ENCODE measurements around the gene PPP2R2C. TPM values are rescaled to one million over a fixed set of nuclear protein-coding genes. Genes with fewer than 3 reads are reported as not detected.

PPP2R2C gene
- total and polyA plus RNA-seq, 7 experiments from 2014 or later = not detected

DNA sequence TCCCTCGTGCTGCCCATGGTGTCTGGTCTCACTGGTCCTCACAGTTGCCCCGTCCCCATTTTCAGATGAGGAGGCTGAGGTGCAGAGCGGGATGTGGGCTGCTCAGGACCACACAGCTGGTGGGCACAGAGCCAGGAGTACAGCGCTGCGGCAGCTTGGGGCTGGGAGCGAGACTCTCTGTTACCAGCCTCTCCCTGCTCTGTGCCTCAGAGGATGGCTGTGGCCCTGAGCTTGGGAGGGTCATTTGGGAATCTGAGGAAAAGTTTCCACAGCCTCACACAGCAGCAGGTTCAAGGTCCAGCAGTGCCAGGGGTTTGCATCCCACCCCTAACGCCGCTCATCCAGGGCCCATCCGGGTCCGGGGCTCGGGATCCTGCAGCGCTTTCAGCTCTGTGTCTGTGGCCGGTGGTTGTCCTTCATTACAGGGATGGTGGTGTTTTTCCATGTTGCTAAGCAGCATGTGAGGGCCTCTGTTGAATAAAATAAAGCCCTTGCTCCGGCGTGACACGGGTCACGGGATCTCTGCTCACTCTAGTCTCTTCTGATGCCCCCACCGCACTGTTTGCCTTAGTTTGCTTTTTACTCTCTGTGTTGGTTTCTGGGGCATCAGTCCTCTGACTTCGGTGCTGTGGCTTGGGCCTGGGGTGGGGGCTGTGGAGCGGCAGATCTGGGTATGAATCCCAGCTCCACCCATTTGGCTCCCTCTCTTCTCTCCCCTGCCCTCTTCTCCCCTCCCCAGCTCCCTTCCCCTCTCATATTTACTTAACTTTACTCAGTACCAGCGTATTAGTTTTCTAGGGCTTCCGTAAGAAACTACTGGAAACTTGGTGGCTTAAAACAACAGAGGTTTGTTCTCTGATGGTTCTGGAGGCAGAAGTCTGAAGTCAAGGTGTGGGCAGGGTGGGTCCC is 196.3 kb downstream of the PPP2R2C start:
- no peak overlapping the region for H3K27ac Mint-ChIP-seq
- POLR2A ChIA-PET = no interaction called here
- H3K4me1 ChIP-seq (ENCODE audit: control insufficient read depth in 2 of 2, insufficient read depth in 2 of 2, low read length in 2 of 2) = peaks cover 0 to 5% of the 10 kb centered on the region in 2 donors
- DNase-seq (no peak), ATAC-seq (no peak)
- H3K4me3 ChIP-seq (ENCODE audit: low read length) = no peak overlapping the region
- peaks cover 0 to 4% (median 0%) of the 10 kb centered on the region in 5 donors for H3K36me3 Mint-ChIP-seq
- intact Hi-C loops (cut with micrococcal nuclease) = no loop called here
- CTCF ChIA-PET = no interaction called here
- no peaks in the 10 kb centered on the region for H3K27me3 ChIP-seq (ENCODE audit: control insufficient read depth in 2 of 2, insufficient read depth in 2 of 2, low read length in 2 of 2)
- no peaks in the 10 kb centered on the region for H3K36me3 ChIP-seq (ENCODE audit: control insufficient read depth in 2 of 3, insufficient read depth in 3 of 3, low read length in 3 of 3)
- no peak overlapping the region for H3K27ac ChIP-seq (ENCODE audit: low read depth, low read length)
- no peak overlapping the region for H3K4me3 Mint-ChIP-seq
- no peaks in the 10 kb centered on the region for H3K9me3 ChIP-seq (ENCODE audit: control insufficient read depth in 2 of 3, low read length in 3 of 3)
- no peaks in the 10 kb centered on the region for H3K9me3 Mint-ChIP-seq
- peaks cover 0 to 15% (median 0%) of the 10 kb centered on the region in 5 donors for H3K27me3 Mint-ChIP-seq
- peaks cover 5 to 22% (median 10%) of the 10 kb centered on the region in 7 donors for H3K4me1 Mint-ChIP-seq

GRCh38 chr4:6275351-6275750 is 197.1 kb downstream of the PPP2R2C start:
- ChIA-PET POLR2A (no interaction called here), CTCF (no interaction called here)
- H3K27ac Mint-ChIP-seq = no peak overlapping the region
- peaks cover 5 to 7% of the 10 kb centered on the region in 2 donors for H3K4me1 ChIP-seq (ENCODE audit: control insufficient read depth in 2 of 2, insufficient read depth in 2 of 2, low read length in 2 of 2)
- no peaks in the 10 kb centered on the region for H3K9me3 Mint-ChIP-seq
- H3K4me1 Mint-ChIP-seq = peaks cover 11 to 22% (median 16%) of the 10 kb centered on the region in 7 donors
- H3K27me3 Mint-ChIP-seq = peaks cover 0 to 20% (median 0%) of the 10 kb centered on the region in 5 donors
- no peak overlapping the region for H3K4me3 ChIP-seq (ENCODE audit: low read length)
- intact Hi-C loops (cut with micrococcal nuclease) = no loop called here
- no peaks in the 10 kb centered on the region for H3K9me3 ChIP-seq (ENCODE audit: control insufficient read depth in 2 of 3, low read length in 3 of 3)
- peaks cover 0 to 4% (median 0%) of the 10 kb centered on the region in 5 donors for H3K36me3 Mint-ChIP-seq
- no peaks in the 10 kb centered on the region for H3K36me3 ChIP-seq (ENCODE audit: control insufficient read depth in 2 of 3, insufficient read depth in 3 of 3, low read length in 3 of 3)
- H3K4me3 Mint-ChIP-seq = no peak overlapping the region
- DNase-seq (no peak), ATAC-seq (no peak)
- H3K27me3 ChIP-seq (ENCODE audit: control insufficient read depth in 2 of 2, insufficient read depth in 2 of 2, low read length in 2 of 2) = no peaks in the 10 kb centered on the region
- no peak overlapping the region for H3K27ac ChIP-seq (ENCODE audit: low read depth, low read length)

DNA sequence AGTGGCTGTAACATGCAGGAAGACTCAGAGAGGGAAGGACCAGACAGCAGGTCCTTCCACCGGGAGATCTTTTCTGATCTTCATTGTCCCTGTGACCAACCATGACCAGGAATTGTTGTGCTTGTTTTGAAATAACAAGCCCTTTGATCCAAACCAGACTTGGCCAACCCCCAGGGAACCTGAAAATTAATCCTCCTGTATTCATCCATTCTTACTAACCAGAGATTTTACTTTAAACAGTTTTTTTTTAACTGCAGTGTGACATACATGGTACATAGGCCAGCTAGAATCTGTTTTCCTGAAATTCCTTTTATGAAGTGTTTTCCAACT is 198.8 kb downstream of the PPP2R2C start:
- intact Hi-C loops (cut with micrococcal nuclease) = no loop called here
- no peak overlapping the region for H3K27ac ChIP-seq (ENCODE audit: low read depth, low read length)
- Mint-ChIP-seq H3K27ac (no peak overlapping the region), H3K27me3 (peaks cover 0 to 27% (median 0%) of the 10 kb centered on the region in 5 donors), H3K4me1 (peaks cover 13 to 25% (median 18%) of the 10 kb centered on the region in 7 donors), H3K9me3 (no peaks in the 10 kb centered on the region), H3K4me3 (no peak overlapping the region), H3K36me3 (peaks cover 0 to 4% (median 0%) of the 10 kb centered on the region in 5 donors)
- no peaks in the 10 kb centered on the region for H3K27me3 ChIP-seq (ENCODE audit: control insufficient read depth in 2 of 2, insufficient read depth in 2 of 2, low read length in 2 of 2)
- DNase-seq (no peak), ATAC-seq (no peak)
- no peak overlapping the region for H3K4me3 ChIP-seq (ENCODE audit: low read length)
- CTCF ChIA-PET = no interaction called here
- peaks cover 8 to 11% of the 10 kb centered on the region in 2 donors for H3K4me1 ChIP-seq (ENCODE audit: control insufficient read depth in 2 of 2, insufficient read depth in 2 of 2, low read length in 2 of 2)
- H3K36me3 ChIP-seq (ENCODE audit: control insufficient read depth in 2 of 3, insufficient read depth in 3 of 3, low read length in 3 of 3) = no peaks in the 10 kb centered on the region
- POLR2A ChIA-PET = no interaction called here
- H3K9me3 ChIP-seq (ENCODE audit: control insufficient read depth in 2 of 3, low read length in 3 of 3) = no peaks in the 10 kb centered on the region

DNA sequence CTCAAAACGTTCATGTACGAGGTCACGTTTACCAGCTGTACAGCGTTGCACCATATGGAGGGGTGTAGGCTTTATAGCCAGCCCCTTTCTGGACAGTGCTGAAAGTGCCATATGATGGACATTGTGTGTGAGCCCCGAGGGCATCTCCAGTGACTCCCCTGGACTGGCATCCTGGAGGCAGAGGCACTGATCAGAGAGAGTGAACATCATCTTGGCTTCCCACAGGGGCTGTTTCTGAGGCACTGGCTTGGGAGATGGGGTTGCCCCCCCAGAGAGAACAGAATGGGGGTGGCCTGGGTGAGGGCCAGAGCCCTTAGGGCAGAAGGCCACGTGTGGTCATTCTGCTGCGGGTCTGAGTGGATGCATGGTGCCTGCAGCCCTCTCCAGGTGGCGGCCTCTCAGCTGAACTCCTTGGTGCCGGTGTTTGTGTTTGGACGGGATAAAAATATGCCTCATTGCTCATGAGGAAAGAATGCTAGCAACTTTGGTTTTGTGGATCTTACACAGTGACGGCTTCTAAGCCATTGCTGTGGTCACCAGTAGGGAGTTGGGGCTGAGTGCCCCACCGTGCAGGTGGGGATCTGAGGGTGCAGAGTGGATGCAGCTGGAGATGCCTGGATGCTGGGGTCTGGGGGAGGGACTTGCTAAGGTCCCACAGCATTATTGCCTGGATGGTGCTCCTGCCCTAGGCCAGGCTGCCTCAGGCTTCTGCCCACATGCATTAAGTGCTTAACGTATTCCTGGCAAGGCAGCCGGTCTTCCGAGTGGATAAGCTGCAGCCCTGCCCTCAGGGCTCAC is 199.4 kb downstream of the PPP2R2C start:
- peaks cover 0 to 4% (median 0%) of the 10 kb centered on the region in 5 donors for H3K36me3 Mint-ChIP-seq
- H3K4me1 Mint-ChIP-seq = peaks cover 12 to 27% (median 19%) of the 10 kb centered on the region in 7 donors
- ChIA-PET CTCF (no interaction called here), POLR2A (no interaction called here)
- Histone ChIP-seq H3K27ac (ENCODE audit: low read depth, low read length) (no peak overlapping the region), H3K4me1 (ENCODE audit: control insufficient read depth in 2 of 2, insufficient read depth in 2 of 2, low read length in 2 of 2) (peaks cover 8% of the 10 kb centered on the region in 2 donors), H3K4me3 (ENCODE audit: low read length) (no peak overlapping the region), H3K36me3 (ENCODE audit: control insufficient read depth in 2 of 3, insufficient read depth in 3 of 3, low read length in 3 of 3) (no peaks in the 10 kb centered on the region), H3K27me3 (ENCODE audit: control insufficient read depth in 2 of 2, insufficient read depth in 2 of 2, low read length in 2 of 2) (no peaks in the 10 kb centered on the region), H3K9me3 (ENCODE audit: control insufficient read depth in 2 of 3, low read length in 3 of 3) (no peaks in the 10 kb centered on the region)
- no peak overlapping the region for H3K27ac Mint-ChIP-seq
- no peaks in the 10 kb centered on the region for H3K9me3 Mint-ChIP-seq
- intact Hi-C loops (cut with micrococcal nuclease) = no loop called here
- H3K4me3 Mint-ChIP-seq = peak overlapping the region in 3 of 10 donors; percentile 10 to 48 (median 16)
- no peak for ATAC-seq
- no peak for DNase-seq
- peaks cover 0 to 33% (median 3%) of the 10 kb centered on the region in 5 donors for H3K27me3 Mint-ChIP-seq

DNA sequence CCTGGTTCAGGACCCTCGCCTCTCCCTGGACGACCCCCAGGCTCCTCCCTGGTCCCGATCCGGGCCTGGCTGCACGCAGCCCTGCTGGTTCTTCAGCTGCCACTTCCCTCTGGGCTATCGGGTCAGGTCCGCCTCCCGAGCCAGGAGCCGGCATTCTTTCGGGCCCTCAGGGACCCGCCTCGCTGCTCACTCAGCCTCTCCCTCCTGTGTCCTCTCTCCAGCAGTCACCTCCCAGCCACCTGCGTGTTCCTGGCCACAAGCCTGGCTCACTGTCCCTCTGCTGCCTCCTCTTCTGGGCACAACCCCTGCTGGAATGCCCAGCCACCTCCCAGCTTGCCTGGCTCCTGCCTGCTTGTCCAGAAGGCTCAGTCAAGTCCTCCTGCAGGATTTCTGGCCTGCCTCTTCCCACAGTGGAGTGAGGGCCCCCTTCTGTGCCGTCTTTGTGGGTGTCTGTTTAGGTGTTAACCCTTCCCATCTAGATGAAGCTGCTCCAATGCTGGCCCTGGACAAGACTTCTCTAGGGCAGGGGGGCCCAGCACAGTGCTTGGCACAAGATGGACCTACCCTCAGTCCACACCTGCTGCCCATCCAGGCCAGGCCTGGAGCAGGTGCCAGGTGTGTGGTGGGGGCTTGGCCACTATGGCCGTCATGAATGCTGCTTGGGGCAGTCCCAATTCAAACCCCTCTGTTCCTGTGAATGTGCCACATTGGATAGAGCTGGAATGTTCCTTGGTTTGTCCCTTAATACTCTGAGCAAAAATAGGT is 200.5 kb downstream of the PPP2R2C start:
- no peak for DNase-seq
- ChIA-PET POLR2A (no interaction called here), CTCF (no interaction called here)
- Histone ChIP-seq H3K27ac (ENCODE audit: low read depth, low read length) (no peak overlapping the region), H3K27me3 (ENCODE audit: control insufficient read depth in 2 of 2, insufficient read depth in 2 of 2, low read length in 2 of 2) (no peaks in the 10 kb centered on the region), H3K4me1 (ENCODE audit: control insufficient read depth in 2 of 2, insufficient read depth in 2 of 2, low read length in 2 of 2) (peaks cover 8% of the 10 kb centered on the region in 2 donors), H3K36me3 (ENCODE audit: control insufficient read depth in 2 of 3, insufficient read depth in 3 of 3, low read length in 3 of 3) (no peaks in the 10 kb centered on the region), H3K9me3 (ENCODE audit: control insufficient read depth in 2 of 3, low read length in 3 of 3) (no peaks in the 10 kb centered on the region), H3K4me3 (ENCODE audit: low read length) (no peak overlapping the region)
- no peak overlapping the region for H3K27ac Mint-ChIP-seq
- H3K9me3 Mint-ChIP-seq = no peaks in the 10 kb centered on the region
- peaks cover 19 to 31% (median 25%) of the 10 kb centered on the region in 7 donors for H3K4me1 Mint-ChIP-seq
- intact Hi-C loops (cut with micrococcal nuclease) = no loop called here
- peak overlapping the region in 9 of 10 donors; percentile 14 to 91 (median 83) for H3K4me3 Mint-ChIP-seq
- H3K27me3 Mint-ChIP-seq = peaks cover 0 to 42% (median 3%) of the 10 kb centered on the region in 5 donors
- peaks cover 0 to 4% (median 0%) of the 10 kb centered on the region in 5 donors for H3K36me3 Mint-ChIP-seq
- no peak for ATAC-seq

- no peak for ATAC-seq
- POLR2A ChIA-PET = no interaction called here
- intact Hi-C loops (cut with micrococcal nuclease) = no loop called here
- Histone ChIP-seq H3K4me1 (ENCODE audit: control insufficient read depth in 2 of 2, insufficient read depth in 2 of 2, low read length in 2 of 2) (peaks cover 8% of the 10 kb centered on the region in 2 donors), H3K9me3 (ENCODE audit: control insufficient read depth in 2 of 3, low read length in 3 of 3) (no peaks in the 10 kb centered on the region), H3K27me3 (ENCODE audit: control insufficient read depth in 2 of 2, insufficient read depth in 2 of 2, low read length in 2 of 2) (no peaks in the 10 kb centered on the region), H3K4me3 (ENCODE audit: low read length) (no peak overlapping the region), H3K36me3 (ENCODE audit: control insufficient read depth in 2 of 3, insufficient read depth in 3 of 3, low read length in 3 of 3) (no peaks in the 10 kb centered on the region), H3K27ac (ENCODE audit: low read depth, low read length) (no peak overlapping the region)
- Mint-ChIP-seq H3K36me3 (peaks cover 0 to 4% (median 0%) of the 10 kb centered on the region in 5 donors), H3K9me3 (no peaks in the 10 kb centered on the region), H3K4me3 (peak overlapping the region; percentile 81 to 92 (median 88)), H3K4me1 (peaks cover 19 to 31% (median 25%) of the 10 kb centered on the region in 7 donors), H3K27ac (peak overlapping the region in 1 of 9 donors; percentile 26), H3K27me3 (peaks cover 0 to 42% (median 3%) of the 10 kb centered on the region in 5 donors)
- CTCF ChIA-PET = interaction anchor here (0.7 kb wide), 1 partner anchor 22 kb away, joined by 3 read pairs; no protein-coding TSS in a partner anchor
- DNase-seq = no peak
Observed at GRCh38 chr4:6271206-6271605, 201.2 kb downstream of the PPP2R2C start.
